Esophagus (tissue), 2 donors: ENCODE data around the gene PRMT7. TPM values are rescaled to one million over a fixed set of nuclear protein-coding genes. Genes with fewer than 3 reads are reported as not detected.

Experiments used
- H3K27ac ChIP-seq, 2 donors: one replicate each; pipeline ENCODE4 v1.5.1; 2013; ENCODE audit warnings: low read depth in 2 of 2, mild to moderate bottlenecking in 2 of 2, inconsistent platforms in 1 of 2, low read length in 1 of 2, moderate library complexity in 1 of 2
- H3K27me3 ChIP-seq, 2 donors: one replicate each; pipeline ENCODE4 v1.6.1; 2013; ENCODE audit warnings: low read length in 2 of 2, control low read depth in 1 of 2, mild to moderate bottlenecking in 1 of 2; ENCODE audit not compliant: insufficient read depth in 2 of 2, control insufficient read depth in 1 of 2
- H3K36me3 ChIP-seq, 2 donors: one replicate each; pipeline ENCODE4 v1.6.1; 2013; ENCODE audit warnings: low read length in 1 of 2; ENCODE audit not compliant: control insufficient read depth in 2 of 2, insufficient read depth in 2 of 2
- H3K4me1 ChIP-seq, 2 donors: one replicate each; pipeline ENCODE4 v1.6.1; 2013; ENCODE audit warnings: low read length in 1 of 2; ENCODE audit not compliant: control insufficient read depth in 2 of 2, insufficient read depth in 2 of 2
- H3K4me3 ChIP-seq, 2 donors: one replicate each; pipeline ENCODE4 v1.5.1; 2013; ENCODE audit warnings: low read length in 2 of 2, mild to moderate bottlenecking in 2 of 2, low read depth in 1 of 2, moderate library complexity in 1 of 2
- H3K9me3 ChIP-seq, 2 donors: one replicate each; pipeline ENCODE4 v1.6.1; 2013; ENCODE audit warnings: mild to moderate bottlenecking in 2 of 2, low read depth in 1 of 2, low read length in 1 of 2, moderate library complexity in 1 of 2; ENCODE audit not compliant: control insufficient read depth in 2 of 2, insufficient read depth in 1 of 2
- WGBS, 2 donors: extraction: QIAGEN DNeasy Blood & Tissue Kit; methylation state at CpG; one replicate each; pipeline ENCODE4 v1.1.7; 2013; 5-methylcytosine and 5-hydroxymethylcytosine counted together
- polyA plus RNA-seq, 2 donors: library from polyadenylated mRNA; stranded (reverse); fragments of 200-250 nt; gene quantifications; one replicate each; pipeline ENCODE4 v1.2.3, GENCODE V29; 2013
- donor health status: healthy with polysubstance abuse.
- donor health status: Bipolar disorder and iron deficiency.

Gene PRMT7
- polyA plus RNA-seq, 2 donors = 22.6 to 36.0 TPM

DNA sequence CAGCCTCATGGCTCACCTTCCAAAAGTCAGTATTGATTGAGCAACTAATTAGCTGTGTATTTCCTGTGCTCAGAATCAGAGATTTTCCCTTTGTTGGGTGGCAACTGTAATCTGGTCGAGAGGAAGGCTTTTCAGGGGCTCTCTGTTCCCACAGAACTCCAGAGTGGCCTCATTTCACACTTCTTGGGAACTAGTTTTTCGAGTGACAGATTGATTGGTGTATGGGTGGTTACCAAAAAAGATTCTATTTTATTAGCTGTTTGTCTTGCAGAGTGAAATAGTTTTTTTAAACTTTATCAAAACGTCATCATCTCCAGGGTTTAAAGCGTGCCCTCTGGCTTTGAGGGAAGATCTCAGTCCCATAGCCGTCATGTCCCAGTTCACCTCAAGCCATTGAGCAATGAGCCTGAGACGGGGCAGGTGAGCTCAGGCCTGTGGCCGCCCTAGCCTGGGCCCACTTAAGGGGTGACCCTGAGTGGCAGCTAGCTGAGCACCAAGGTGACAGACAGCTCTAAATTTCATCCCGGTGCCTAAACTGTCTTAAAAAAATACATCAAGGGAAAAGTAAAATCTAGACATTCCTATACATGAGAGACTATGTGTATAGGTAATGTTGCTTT is 84.5 kb downstream of the PRMT7 start:
- 85 to 87% methylated on average over 8 of the region's 8 CpGs for WGBS, 2 donors
- Histone ChIP-seq H3K27ac (no peak overlapping the region), H3K36me3 (no peaks in the 10 kb centered on the region), H3K4me1 (no peaks in the 10 kb centered on the region), H3K9me3 (no peaks in the 10 kb centered on the region), H3K27me3 (no peaks in the 10 kb centered on the region), H3K4me3 (no peak overlapping the region)

DNA sequence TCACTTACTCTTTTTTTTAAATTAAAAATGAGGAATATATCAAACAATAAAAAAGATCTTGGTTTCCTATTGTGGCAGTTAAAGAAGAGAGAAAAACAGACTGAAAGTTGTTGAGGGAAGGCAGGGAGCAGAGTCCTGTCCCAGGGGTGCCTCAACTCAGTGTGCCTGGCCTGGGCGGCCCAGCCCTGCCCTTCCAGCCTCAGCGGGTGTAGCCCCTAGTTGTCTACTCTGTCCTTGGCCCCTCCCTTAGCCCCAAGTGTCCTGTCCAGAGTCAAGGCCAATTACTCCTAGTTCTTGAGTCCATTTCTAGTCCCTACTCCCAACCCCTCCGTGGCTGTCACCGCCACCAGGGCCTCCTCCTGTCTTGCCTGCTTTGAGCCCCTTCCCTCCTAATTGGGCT is 85.0 kb downstream of the PRMT7 start:
- no peaks in the 10 kb centered on the region for H3K4me1 ChIP-seq
- H3K4me3 ChIP-seq = no peak overlapping the region
- H3K9me3 ChIP-seq = no peaks in the 10 kb centered on the region
- WGBS, 2 donors = 75 to 80% methylated on average over 4 of the region's 4 CpGs
- no peaks in the 10 kb centered on the region for H3K27me3 ChIP-seq
- H3K36me3 ChIP-seq = no peaks in the 10 kb centered on the region
- no peak overlapping the region for H3K27ac ChIP-seq

DNA sequence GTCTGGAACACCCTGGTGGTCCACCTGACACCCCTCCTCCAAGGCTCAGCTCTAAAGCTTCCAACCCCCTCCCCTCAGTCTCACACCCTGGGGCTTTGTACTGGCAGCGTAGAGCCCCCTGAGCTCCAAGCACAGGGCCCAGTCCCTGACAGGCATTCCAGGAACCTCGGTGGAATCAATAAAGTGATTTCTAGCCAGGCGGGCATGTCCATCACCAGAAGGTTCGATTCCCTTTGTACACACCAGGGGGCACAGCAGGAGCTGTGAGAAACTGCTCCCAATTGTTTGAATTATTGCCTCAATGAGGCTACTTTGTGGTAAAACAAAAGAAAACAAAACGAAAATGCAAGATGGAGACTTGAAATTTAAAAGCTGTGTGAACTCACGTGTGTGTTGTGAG is 85.7 kb downstream of the PRMT7 start:
- Histone ChIP-seq H3K4me3 (no peak overlapping the region), H3K36me3 (no peaks in the 10 kb centered on the region), H3K4me1 (no peaks in the 10 kb centered on the region), H3K27ac (no peak overlapping the region), H3K27me3 (no peaks in the 10 kb centered on the region), H3K9me3 (no peaks in the 10 kb centered on the region)
- WGBS, 2 donors = 23 to 24% methylated on average over 6 of the region's 6 CpGs

GRCh38 chr16:68397710-68398201 is 86.9 kb downstream of the PRMT7 start:
- Histone ChIP-seq H3K36me3 (no peaks in the 10 kb centered on the region), H3K27me3 (no peaks in the 10 kb centered on the region), H3K27ac (no peak overlapping the region), H3K9me3 (no peaks in the 10 kb centered on the region), H3K4me1 (no peaks in the 10 kb centered on the region), H3K4me3 (no peak overlapping the region)
- 74 to 77% methylated on average over 6 of the region's 6 CpGs for WGBS, 2 donors

- Histone ChIP-seq H3K36me3 (no peaks in the 10 kb centered on the region), H3K9me3 (no peaks in the 10 kb centered on the region), H3K4me1 (no peaks in the 10 kb centered on the region), H3K4me3 (no peak overlapping the region), H3K27ac (no peak overlapping the region), H3K27me3 (no peaks in the 10 kb centered on the region)
- 85 to 89% methylated on average over 3 of the region's 3 CpGs for WGBS, 2 donors
These were observed 88.6 kb downstream of the PRMT7 start for GRCh38 chr16:68399456-68399855.

GRCh38 chr16:68400083-68400923 is 89.5 kb downstream of the PRMT7 start:
- Histone ChIP-seq H3K4me1 (no peaks in the 10 kb centered on the region), H3K27ac (no peak overlapping the region), H3K4me3 (no peak overlapping the region), H3K36me3 (no peaks in the 10 kb centered on the region), H3K27me3 (no peaks in the 10 kb centered on the region), H3K9me3 (no peaks in the 10 kb centered on the region)
- WGBS, 2 donors = 77 to 80% methylated on average over 5 of the region's 5 CpGs

- Histone ChIP-seq H3K4me1 (no peaks in the 10 kb centered on the region), H3K27ac (no peak overlapping the region), H3K27me3 (no peaks in the 10 kb centered on the region), H3K36me3 (no peaks in the 10 kb centered on the region), H3K9me3 (no peaks in the 10 kb centered on the region), H3K4me3 (no peak overlapping the region)
- 52 to 68% methylated on average over 5 of the region's 5 CpGs for WGBS, 2 donors
These were observed 90.2 kb downstream of the PRMT7 start for GRCh38 chr16:68400924-68401460.

GRCh38 chr16:68401871-68402747 is 91.3 kb downstream of the PRMT7 start:
- Histone ChIP-seq H3K4me3 (no peak overlapping the region), H3K4me1 (no peaks in the 10 kb centered on the region), H3K9me3 (no peaks in the 10 kb centered on the region), H3K27ac (no peak overlapping the region), H3K36me3 (no peaks in the 10 kb centered on the region), H3K27me3 (no peaks in the 10 kb centered on the region)
- 81% methylated on average over 13 of the region's 13 CpGs for WGBS, 2 donors

GRCh38 chr16:68402748-68403040 is 91.9 kb downstream of the PRMT7 start:
- WGBS, 2 donors = 84 to 88% methylated on average over 3 of the region's 3 CpGs
- Histone ChIP-seq H3K36me3 (no peaks in the 10 kb centered on the region), H3K27me3 (no peaks in the 10 kb centered on the region), H3K9me3 (no peaks in the 10 kb centered on the region), H3K4me3 (no peak overlapping the region), H3K4me1 (no peaks in the 10 kb centered on the region), H3K27ac (no peak overlapping the region)
